Measurements from ENCODE around the gene ITGB7.

DNA sequence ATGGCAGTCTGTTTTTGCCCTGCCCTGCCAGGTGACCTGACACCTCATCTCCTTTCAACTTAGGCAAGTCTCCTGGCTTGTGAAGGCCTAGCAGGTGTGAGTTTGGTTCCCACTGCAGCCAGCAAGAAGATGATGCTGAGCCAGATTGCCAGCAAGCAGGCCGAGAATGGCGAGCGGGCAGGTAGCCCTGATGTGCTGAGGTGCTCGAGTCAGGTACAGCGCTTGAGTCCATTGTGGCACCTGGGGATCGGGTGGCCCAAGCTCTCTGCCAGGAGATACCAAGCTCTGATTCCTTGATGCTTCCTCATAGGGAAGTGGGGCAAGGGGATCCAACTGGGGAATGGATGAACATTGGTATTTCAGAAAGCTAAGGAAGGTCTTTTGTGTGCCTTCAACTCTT lies 22.2 kb downstream of the ITGB7 start:
- TF ChIP-seq, protein P1, sequence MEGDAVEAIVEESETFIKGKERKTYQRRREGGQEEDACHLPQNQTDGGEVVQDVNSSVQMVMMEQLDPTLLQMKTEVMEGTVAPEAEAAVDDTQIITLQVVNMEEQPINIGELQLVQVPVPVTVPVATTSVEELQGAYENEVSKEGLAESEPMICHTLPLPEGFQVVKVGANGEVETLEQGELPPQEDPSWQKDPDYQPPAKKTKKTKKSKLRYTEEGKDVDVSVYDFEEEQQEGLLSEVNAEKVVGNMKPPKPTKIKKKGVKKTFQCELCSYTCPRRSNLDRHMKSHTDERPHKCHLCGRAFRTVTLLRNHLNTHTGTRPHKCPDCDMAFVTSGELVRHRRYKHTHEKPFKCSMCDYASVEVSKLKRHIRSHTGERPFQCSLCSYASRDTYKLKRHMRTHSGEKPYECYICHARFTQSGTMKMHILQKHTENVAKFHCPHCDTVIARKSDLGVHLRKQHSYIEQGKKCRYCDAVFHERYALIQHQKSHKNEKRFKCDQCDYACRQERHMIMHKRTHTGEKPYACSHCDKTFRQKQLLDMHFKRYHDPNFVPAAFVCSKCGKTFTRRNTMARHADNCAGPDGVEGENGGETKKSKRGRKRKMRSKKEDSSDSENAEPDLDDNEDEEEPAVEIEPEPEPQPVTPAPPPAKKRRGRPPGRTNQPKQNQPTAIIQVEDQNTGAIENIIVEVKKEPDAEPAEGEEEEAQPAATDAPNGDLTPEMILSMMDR (IDR thresholded peaks at IDR 0.05; ENCODE audit: low read depth, low read length): no peak
- TF ChIP-seq EZH2phosphoT487 (IDR thresholded peaks at IDR 0.05; ENCODE audit: low read depth): no peak

Data from OCI-LY3 (cell line).